ENCODE results near the gene CLOCK.

DNA sequence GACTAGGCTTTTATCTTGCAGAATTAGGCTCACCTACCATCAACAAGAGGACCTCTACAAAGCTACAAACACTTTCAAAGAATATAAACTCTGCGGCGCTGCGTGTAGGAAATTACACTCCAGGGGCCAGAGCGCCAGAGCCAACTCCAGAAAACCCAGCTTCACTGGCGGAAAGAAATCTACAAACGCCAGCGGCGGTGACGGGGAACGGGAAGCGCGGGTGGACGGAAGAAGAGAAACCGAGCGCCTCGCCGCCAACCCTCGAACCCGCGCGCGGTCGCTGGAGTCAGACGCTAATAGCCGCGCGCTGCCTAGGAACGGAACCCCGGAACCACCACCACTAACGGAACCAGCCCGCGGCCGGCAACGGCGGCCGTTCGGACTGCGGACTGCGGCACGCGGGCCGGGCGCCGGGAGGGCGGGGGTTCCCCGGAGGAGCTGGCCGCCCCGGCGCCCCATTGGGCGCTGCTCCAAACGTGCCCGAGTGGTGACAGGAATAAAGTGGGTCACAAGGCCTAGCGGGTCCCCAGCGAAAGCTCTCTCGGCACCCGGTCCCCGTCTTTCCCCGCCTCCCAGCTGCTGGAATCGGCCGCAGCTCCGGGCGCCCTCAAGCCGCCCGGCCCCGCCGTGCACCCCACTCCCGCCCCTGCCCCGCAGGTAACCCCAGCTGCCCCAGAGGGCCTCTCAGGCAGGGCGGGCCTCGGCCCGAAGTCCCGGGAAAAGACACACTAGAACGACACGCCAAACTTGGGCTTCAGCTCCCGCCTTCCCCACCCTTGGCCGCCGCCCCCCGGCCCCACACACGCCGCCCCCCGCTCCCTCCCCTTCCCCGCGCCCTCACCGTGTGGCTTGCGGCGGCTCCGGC, 836 bp downstream of the CLOCK start:
- TF ChIP-seq, protein P1, sequence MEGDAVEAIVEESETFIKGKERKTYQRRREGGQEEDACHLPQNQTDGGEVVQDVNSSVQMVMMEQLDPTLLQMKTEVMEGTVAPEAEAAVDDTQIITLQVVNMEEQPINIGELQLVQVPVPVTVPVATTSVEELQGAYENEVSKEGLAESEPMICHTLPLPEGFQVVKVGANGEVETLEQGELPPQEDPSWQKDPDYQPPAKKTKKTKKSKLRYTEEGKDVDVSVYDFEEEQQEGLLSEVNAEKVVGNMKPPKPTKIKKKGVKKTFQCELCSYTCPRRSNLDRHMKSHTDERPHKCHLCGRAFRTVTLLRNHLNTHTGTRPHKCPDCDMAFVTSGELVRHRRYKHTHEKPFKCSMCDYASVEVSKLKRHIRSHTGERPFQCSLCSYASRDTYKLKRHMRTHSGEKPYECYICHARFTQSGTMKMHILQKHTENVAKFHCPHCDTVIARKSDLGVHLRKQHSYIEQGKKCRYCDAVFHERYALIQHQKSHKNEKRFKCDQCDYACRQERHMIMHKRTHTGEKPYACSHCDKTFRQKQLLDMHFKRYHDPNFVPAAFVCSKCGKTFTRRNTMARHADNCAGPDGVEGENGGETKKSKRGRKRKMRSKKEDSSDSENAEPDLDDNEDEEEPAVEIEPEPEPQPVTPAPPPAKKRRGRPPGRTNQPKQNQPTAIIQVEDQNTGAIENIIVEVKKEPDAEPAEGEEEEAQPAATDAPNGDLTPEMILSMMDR (IDR thresholded peaks at IDR 0.05; ENCODE audit: low read depth, low read length), result no peak
- no peak for TF ChIP-seq EZH2phosphoT487 (IDR thresholded peaks at IDR 0.05; ENCODE audit: low read depth)

Data from OCI-LY3 (cell line).